Measurements from ENCODE around the gene ARHGAP32.
"Not testable (repeated sequence)": the region's sequence is repeated elsewhere in the genome, so short reads cannot be mapped to it uniquely, and the experiment has no call there.

The ARHGAP32 gene

DNA sequence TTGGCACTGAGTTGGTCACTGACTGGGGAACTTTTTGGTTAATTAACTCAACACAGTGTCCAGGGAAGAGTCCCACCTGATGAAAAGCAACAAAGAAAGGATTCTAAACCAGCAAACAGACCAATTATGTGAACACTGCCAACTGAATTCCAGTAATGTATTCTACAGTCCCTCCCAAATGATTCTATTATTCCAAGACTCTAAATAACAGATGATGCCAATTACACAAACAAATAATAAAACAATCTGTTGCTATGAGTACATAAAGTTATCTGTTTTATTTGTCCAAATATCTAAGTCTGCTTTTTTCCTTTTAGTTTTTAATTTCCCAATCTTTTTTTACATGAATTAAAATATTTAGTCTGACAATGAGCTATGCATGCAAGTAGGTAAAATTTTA is 151.2 kb downstream of the ARHGAP32 start:
- no peak for DNase-seq (ENCODE audit: extremely low read depth in 1 of 2, low read depth in 1 of 2)

DNA sequence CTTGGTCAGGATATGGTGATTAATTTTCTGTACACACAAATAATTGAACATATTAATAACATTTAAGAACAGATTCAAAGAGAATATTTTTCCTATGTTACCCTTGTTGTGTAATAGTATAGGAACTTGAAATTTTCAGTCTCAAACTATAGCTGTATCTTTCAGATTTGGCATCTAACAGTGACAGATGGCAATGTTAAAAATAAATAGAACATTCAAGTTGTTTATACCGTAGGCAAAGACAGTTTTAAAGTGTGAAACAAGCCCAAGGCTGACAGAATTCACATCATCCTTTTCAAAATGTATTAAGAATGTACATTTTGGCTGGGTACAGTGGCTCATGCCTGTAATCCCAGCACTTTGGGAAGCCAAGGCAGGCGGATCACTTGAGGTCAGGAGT is 156.9 kb downstream of the ARHGAP32 start:
- no peak for DNase-seq (ENCODE audit: extremely low read depth in 1 of 2, low read depth in 1 of 2)

DNA sequence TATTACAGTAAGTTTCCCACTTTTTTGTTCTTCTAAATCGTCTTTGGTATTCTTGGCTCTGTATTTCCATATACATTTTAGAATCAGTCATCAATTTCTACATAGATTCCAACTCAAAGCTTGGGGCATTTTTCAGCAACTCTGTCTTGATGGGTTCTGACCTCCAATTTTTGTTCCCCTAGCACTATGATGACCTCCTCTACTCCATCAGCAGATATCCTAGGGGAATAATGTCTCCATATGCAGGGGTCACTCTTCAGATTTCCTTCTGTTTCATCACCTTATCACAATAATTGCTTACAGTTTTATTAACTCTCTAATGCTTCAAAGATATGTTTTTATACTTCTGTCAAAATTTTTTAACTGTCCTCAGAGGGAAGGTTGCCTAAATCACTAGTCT is 158.1 kb downstream of the ARHGAP32 start:
- no peak for DNase-seq (ENCODE audit: extremely low read depth in 1 of 2, low read depth in 1 of 2)

DNA sequence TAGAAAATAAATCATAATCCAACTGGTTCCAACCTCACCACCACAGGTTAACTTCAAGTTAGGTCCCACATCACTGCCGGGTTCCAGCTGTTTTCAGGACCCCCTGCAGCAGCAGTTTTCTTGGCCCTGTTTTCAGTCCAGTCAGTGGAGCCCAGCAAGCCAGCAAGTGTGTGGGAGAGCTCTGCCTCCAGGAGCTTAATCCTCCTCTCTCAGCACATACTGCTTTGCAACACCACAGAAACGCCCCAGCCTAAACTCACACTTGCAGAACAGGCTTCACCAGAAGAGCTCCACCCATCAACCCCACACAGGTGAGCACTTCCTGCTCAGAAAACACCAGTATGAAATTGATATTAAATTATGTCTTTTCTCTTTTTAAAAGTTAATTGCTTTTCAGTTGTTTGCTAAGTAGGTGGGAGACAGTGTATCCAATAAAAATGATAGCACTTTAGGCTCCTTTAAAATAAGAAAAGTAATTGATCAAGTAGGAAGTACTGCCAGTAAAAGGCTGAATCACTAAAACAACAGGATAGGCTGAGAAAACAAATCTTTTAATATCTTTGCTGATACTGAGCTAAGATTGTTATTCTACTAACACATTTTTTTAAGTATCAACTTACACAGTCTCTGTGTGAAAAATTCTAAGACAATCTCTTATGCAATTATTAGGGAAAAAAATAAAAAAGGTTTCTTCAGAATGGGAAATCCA is 168.0 kb downstream of the ARHGAP32 start:
- DNase-seq (ENCODE audit: extremely low read depth in 1 of 2, low read depth in 1 of 2): no peak

DNA sequence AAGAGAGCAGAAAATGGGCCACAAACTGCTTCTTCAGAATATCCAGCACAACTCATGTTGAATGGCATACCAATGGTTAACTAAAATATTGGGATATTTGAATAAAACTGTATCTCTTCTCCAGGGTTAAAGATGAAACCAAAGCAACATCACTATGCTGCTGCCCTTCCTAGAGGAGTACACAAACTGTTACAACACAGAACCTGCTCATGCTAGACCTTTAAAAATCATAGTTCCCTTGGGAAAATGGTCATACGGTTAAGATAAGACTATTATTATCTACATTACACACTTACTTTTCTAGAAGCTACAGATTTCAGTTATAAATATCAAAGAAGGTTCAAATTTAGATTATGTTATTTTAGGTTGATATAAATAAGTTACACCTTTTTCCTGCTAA is 170.8 kb downstream of the ARHGAP32 start:
- DNase-seq (ENCODE audit: extremely low read depth in 1 of 2, low read depth in 1 of 2): no peak

DNA sequence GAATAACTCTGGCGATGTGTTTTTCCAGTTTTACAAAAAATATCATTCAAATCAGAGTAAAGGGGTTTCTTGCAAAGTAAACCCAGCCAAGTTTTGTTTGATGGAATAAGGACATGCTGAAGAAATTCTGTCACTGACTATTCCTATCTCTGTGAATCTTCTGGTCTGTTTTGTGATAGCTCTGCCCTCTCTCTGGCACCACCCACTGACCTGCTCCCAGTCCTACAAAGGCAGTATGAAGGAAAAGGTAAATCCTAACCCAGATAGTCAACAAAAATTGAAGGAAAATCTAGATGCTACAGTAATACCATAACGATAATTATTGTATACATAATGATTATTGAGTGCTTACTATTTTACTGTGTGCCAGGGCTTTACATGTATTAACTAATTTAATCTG is 173.1 kb downstream of the ARHGAP32 start:
- DNase-seq (ENCODE audit: extremely low read depth in 1 of 2, low read depth in 1 of 2): no peak

DNA sequence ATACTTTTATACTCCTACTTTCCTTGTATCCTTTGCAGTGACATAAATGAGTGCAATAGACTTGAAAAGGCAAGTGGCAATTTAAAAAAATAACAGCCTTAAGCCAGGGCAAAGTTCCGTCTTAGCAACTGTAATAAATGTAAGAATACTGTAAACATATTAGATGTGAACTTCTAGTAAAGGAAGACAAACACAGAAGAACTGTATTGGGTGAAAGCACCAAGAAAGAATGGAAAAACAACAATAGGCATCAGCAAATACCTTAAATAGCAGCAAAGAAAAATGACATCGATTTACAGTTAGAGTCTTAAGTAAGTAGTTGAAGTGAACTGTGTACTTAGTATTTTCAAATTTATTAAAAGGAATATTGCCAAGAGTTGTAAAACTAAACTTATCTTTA is 174.0 kb downstream of the ARHGAP32 start:
- no peak for DNase-seq (ENCODE audit: extremely low read depth in 1 of 2, low read depth in 1 of 2)

DNA sequence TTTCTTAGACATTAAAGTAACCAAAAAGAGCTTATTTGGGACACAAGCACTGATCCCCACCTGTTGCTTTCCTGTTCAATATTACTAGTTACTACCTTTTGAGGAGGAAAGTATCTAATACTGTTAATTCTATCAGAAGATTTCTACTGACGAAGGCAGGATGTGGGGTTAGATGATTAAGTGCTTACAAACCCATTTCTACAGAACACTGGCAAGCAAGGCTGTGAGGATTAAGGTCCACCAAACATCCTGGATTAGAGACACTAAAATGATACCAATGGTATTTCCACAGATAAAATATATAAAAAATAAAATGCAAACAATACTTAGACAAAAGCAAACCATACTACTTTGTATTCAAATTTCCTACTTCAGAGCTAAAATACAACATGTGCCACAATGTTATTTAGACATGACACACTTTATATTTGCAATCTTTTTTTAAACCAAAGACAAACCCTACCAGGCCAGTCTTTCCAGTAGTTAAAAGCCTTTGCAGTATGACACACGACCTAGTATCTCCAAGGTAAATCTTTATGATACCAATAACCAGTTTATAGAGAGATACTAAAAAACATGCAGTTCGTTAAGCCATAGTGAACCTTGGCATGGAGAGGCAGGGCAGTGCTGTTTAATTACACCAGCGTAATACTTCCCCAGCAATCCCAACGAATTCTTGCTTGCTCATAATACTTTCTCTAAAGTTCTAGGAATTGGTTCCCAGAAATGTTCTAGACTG is 178.2 kb downstream of the ARHGAP32 start:
- DNase-seq (ENCODE audit: extremely low read depth in 1 of 2, low read depth in 1 of 2): no peak

DNA sequence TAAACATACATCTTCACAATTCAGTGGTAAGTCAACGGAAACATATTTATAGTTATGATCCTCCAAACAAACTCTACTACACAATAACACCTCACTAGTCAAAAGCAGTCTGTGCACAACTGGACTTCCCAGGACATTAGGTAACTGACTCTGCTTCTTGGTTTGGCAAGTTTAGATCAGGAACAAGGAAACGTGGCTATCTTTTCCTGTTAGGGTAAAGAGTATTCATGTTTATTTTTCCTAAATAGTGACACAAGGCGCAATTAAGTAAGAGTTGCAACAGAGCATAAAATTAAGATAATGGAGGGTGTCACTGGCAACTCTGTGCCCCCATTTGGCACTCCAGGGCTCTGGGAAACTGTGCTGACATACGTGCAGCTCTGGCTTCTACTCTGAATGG is 179.2 kb downstream of the ARHGAP32 start:
- DNase-seq (ENCODE audit: extremely low read depth in 1 of 2, low read depth in 1 of 2): no peak

DNA sequence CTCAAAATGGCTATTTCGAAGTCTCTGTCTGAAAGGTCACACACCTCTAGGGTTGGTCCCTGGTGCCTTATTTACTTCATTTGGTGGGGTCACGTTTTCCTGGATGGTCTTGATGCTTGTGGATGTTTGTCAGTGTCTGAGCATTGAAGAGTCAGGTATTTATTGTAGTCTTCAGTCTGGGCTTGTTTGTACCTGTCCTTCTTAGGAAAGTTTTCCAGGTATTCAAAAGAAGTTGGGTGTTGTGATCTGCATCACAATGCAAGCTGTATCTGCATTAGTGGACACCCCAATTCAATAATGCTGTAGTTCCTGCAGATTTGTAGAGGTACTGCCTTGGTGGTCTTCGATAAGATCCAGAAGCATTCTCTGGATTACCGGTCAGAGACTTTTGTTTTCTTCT is 186.0 kb downstream of the ARHGAP32 start:
- DNase-seq (ENCODE audit: extremely low read depth in 1 of 2, low read depth in 1 of 2): no peak

DNA sequence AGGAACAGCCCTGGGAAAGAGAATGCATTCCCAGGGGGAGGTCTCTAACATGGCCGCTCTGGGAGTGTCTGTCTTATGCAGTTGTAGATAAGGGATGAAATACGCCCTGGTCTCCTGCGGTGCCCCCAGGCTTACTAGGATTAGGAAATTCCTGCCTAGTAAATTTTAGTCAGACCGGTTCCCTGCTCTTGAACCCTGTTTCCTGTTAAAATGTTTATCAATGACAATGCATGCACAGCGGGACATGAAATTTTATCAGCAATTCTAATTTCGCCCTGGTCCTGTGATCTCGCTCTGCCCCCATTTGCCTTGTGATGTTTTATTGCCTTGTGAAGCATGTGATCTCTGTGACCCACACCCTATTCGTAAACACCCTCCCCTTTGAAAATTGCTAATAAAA is 193.0 kb downstream of the ARHGAP32 start:
- not testable (repeated sequence) for DNase-seq (ENCODE audit: extremely low read depth in 1 of 2, low read depth in 1 of 2)

DNA sequence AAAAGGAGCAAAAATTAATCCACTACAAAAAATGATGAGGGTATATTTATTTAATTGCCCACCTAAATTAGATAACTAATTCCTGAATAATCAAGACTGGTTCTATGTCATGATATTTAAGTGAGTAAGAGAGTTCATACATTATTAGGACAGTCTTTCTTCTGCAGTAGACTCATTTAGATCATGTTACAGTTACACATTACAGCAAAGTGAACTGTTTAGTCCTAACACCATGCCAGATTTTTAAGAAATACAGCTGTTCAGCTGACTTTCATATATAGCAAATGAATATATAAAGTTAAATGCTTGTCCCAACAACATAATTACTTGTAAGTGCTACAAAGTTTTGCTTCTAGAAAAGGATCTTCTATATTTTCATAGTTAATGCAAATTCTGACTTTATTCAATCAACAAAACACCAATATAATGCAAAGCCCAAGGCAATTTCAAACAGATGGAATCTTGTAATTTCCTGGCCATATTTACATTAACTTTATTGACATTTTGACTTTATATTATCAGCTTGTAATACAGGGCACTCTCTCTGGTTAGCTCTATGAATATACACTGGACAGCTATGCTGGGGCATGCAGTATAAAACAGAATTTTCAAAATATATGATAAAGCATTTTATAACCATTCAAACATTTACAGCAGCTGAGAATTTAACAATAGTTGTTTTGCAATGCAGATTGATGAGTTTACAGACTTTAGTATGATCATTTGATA is 203.7 kb downstream of the ARHGAP32 start:
- no peak for DNase-seq (ENCODE audit: extremely low read depth in 1 of 2, low read depth in 1 of 2)

DNA sequence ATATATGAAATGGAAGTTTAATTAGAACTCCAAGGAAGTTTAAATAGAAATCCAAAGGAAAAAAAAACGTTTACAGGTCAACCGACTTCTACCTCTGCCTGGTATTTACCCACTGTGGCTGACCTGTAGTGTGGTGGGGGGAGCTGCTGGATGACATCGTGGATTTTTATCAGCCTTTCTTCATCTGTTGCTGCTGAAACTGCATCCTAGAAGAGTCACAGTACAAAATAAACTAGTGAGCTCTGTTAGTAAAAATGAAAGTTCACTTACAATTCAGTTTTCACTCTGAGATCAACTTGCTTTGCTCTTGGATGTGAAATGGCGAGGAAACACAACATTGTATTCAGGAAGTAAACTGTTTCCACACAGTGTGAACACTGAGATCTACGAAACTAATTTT is 206.2 kb downstream of the ARHGAP32 start:
- no peak for DNase-seq (ENCODE audit: extremely low read depth in 1 of 2, low read depth in 1 of 2)

DNA sequence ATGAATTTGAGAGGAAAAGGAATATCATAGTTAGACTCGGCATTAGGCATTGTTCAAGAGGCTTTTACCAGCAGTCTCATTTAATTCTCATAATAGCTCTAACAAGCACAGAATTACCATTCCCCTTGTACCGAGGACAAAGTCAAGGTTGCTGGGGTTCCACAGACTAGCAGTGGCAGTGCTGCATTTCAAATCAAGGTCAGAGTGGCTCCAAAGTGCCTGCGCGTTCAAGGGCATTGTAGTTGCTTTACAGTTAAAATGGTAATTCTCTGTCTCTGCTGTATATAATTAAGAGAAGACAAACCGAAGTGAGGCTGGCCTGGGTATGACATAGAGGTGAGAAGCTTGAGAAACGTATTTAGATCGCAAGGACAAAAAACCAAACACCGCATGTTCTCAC is 209.1 kb downstream of the ARHGAP32 start:
- DNase-seq (ENCODE audit: extremely low read depth in 1 of 2, low read depth in 1 of 2): no peak

DNA sequence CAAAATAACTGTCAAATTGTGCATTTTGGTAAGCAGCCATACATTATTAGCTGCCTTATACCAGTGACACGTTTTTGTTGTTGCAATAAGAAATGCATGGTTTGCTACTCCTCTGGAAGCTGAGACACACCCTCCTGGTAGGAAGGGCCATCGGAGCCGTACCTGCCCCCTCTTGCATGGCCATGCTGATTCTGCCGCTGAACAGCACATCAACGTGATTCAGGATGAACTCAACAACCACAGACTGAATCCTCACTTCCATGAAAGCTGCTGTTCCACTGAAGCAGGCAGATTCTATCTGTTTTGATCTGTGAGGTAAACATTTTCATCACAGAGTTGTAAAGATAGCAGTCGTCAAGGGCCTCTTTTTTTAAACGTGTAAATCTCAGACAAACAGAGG is 210.9 kb downstream of the ARHGAP32 start:
- DNase-seq (ENCODE audit: extremely low read depth in 1 of 2, low read depth in 1 of 2): no peak

DNA sequence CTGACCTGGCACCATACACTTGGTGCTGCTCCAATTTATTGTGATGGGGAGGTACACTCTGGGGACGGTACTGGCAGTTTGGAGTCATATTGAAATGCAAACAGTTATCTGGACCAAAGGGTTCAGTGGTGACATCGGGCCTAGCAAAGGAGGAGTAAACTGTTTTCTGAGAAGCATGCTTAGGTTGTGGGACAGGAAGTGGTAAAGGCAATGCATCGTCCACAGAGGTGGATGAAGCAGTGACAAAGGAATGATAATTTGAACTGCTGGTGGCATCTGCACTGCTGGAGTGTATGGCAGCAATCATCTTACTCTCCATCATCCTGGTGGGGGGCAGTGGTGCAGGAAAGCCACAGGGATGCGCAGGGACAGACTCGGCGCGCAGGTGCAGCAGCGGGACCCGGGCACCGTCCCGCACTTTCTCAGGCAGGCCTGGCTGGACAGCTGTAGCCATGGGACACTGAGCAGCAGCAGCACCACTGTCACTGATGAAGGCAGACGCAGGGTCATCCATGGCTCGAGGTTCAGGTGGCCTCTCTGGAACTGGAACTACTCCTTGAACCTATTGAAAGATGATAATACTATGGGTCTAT is 221.4 kb downstream of the ARHGAP32 start:
- no peak for DNase-seq (ENCODE audit: extremely low read depth in 1 of 2, low read depth in 1 of 2)

DNA sequence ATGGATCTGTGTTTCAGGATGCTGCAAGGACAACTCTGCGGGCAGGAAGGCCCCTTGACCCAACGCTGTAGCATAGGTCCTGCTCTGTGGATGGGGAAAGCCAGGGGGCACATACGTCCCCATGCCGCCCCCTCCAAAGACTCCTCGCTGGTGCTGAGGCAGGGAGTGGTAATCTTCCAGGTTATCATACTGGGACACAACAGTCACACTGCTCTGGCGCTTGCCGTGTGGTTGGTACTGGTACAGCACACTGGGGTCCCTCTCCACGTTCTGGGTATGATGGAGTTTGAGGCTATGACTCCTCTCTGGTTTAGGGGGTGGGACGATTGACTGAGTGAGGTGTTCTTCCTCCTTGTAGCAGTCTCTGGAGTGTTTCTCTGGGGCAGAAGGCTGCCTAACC is 223.2 kb downstream of the ARHGAP32 start:
- no peak for DNase-seq (ENCODE audit: extremely low read depth in 1 of 2, low read depth in 1 of 2)

DNA sequence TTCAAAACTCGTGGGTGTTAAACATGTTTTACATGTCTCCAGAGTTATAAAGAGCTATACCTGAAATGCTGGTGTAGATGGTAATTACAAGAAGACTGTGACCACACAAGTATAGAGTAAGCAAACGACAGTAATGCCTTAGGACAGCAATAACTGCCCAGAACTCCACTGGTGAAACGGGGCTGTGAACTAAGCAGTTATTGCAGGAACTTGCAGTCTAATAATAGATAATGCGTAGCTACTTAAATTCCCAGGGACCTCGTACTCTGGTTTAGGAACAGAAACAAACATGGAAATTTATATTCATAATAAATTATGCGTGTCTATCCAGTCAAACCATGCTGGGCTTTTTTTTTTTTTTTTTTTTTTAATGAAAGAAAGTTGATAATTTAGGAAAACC is 224.5 kb downstream of the ARHGAP32 start:
- no peak for DNase-seq (ENCODE audit: extremely low read depth in 1 of 2, low read depth in 1 of 2)

DNA sequence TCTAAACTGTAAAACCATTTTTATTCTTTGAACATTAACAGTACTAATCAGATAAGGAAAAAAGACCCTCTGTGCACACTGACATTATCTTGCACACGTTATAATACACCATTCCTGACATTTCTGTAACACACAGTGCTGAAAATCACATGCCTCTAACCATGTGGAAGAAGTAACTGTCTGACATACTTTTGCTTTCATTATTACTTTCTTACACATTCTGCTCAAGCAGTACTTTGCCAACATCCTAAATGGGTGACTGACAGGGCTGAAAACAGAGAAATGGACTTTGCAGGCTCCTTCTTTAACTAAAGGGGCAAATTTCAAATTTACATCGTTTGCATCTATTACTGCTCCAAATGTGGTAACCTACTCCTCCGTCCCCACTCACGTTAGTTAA is 226.6 kb downstream of the ARHGAP32 start:
- no peak for DNase-seq (ENCODE audit: extremely low read depth in 1 of 2, low read depth in 1 of 2)

DNA sequence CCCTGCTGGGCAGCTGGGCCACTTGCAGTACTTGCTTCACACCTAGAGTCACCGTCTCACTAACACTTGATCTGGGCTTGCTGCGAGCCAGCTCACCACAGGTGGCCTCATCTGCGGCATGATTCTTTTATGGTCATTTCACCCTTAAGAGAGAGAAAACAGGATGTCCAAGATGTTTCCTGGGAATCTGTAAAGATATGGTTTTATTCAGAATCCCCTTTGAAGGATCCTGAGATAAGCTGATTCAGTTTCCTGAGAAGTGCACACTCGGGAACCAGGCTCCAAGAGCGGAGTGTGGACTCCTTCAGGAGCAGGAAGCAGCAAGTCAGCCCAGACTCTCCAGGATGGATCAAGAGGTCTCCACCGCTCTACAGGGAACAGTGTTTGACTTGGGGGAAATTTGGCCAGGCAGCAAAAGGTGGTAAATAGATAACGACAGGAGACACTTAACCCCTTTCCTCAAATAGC is 227.6 kb downstream of the ARHGAP32 start:
- no peak for DNase-seq (ENCODE audit: extremely low read depth in 1 of 2, low read depth in 1 of 2)

DNA sequence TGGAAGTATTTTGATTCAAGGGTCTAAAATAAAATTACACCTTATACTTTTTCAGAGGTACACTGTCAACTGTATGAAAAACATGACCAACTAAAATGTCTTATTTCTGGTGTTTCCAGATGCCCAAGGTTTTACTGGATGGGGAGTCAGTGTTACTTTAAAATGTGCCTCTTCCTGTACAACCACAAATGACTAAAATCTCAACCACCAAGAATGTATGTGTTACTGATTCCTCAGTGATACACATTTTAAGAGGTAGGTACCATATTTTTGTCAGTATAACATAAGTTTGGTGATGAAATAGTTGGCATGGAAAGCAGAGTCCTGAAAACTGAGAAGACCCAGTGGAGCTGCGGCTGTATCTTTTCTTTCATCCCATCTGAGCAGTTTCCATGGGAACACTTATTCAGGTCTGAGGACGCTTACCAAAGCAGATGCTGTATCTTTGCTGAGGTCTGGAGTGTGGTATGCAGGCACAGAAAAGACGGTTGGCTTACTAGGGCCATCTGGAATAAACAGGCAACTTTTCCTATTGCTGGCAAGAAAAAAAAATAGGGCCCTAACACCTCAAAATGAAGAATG is 228.3 kb downstream of the ARHGAP32 start:
- no peak for DNase-seq (ENCODE audit: extremely low read depth in 1 of 2, low read depth in 1 of 2)

Measured in activated CD8-positive, alpha-beta memory T cell treated with anti-CD3 and anti-CD28 coated beads for 1 hour (primary cell).